HepG2 (cell line): ENCODE results near the gene GDF9. TPM values are rescaled to one million over a fixed set of nuclear protein-coding genes. Genes with fewer than 3 reads are reported as not detected.

ENCODE experiments used
- ATAC-seq: fragments of 200-7000 bp; cut with Tn5 transposase; 3 replicates; pipeline ENCODE4 v1.9.1; 2020; ENCODE audit warnings: mild to moderate bottlenecking, moderate library complexity
- BruUV-seq: library from RNA; stranded (reverse); fragments of 400-500 nt; replicated peaks from 2 replicates; lab custom pipeline; 2021; lab: Mats Ljungman, UMichigan
- CTCF ChIA-PET: fragments of 300-600 bp; formaldehyde crosslinking; extraction: SDS; loops from one replicate; lab custom pipeline; 2021; ENCODE audit warnings: low total read pairs, inconsistent platforms, low intra/inter-chr PET ratio; lab: Yijun Ruan, JAX
- POLR2A ChIA-PET: fragments of 350-600 bp; sonication (Branson Sonifier 250); formaldehyde crosslinking; loops from one replicate; lab custom pipeline; 2020; ENCODE audit warnings: antibody characterized with exemption, inconsistent platforms; lab: Yijun Ruan, JAX
- DNase-seq: peaks from one replicate; pipeline ENCODE4 v3.0.0-alpha.2; 2015; ENCODE audit warnings: low spot score
- FAIRE-seq: peaks from 3 replicates; lab custom pipeline; 2011; peaks lifted over from hg19 to GRCh38; lab: Jason Lieb, UNC
- H2AFZ ChIP-seq: one replicate; pipeline ENCODE4 v1.6.1; 2011; ENCODE audit warnings: low read length, inconsistent platforms
- H3K27ac ChIP-seq: fragments of 300-600 bp; 3 replicates; pipeline ENCODE4 v1.8.0; 2011; ENCODE audit warnings: mixed run types, mild to moderate bottlenecking, mixed read lengths, low read length, inconsistent platforms; ENCODE audit not compliant: insufficient read depth; ENCODE audit errors: extremely low read length
- H3K27me3 ChIP-seq, 2 experiments: fragments of 200-600 bp in 1 of 2; 2 replicates in 1 of 2; 3 replicates in 1 of 2; pipeline versions ENCODE4 v1.6.0 to v1.8.0; 2011; ENCODE audit warnings: low read length in 2 of 2, mild to moderate bottlenecking in 2 of 2, moderate library complexity in 2 of 2, inconsistent platforms in 1 of 2; ENCODE audit not compliant: insufficient read depth in 2 of 2, control insufficient read depth in 1 of 2
- H3K36me3 ChIP-seq, 2 experiments: fragments of 200-600 bp in 1 of 2; replicated peaks in 1 of 2; 2 replicates in 1 of 2; 3 replicates in 1 of 2; pipeline versions ENCODE4 v1.5.1 to v1.8.0; 2011; ENCODE audit warnings: low read length in 2 of 2, inconsistent platforms in 1 of 2; ENCODE audit not compliant: insufficient read depth in 2 of 2, control insufficient read depth in 1 of 2
- H3K4me1 ChIP-seq: 2 replicates; pipeline ENCODE4 v1.5.1; 2012; ENCODE audit warnings: low read length, inconsistent platforms; ENCODE audit not compliant: insufficient read depth
- H3K4me2 ChIP-seq: 2 replicates; pipeline ENCODE4 v1.6.0; 2011; ENCODE audit warnings: low read depth, low read length, inconsistent platforms
- H3K4me3 ChIP-seq, 3 experiments: fragments of 200-600 bp in 1 of 3; sonication (generic), shearing (Covaris generic) in 1 of 3; replicated peaks in 1 of 3; 2 replicates each; pipeline ENCODE4 v1.5.1; 2011 to 2016; ENCODE audit warnings: low read length in 3 of 3, inconsistent platforms in 2 of 3, low read depth in 2 of 3, mild to moderate bottlenecking in 2 of 3, control low read depth in 1 of 3, mixed read lengths in 1 of 3; ENCODE audit not compliant: insufficient read depth in 1 of 3
- H3K79me2 ChIP-seq: one replicate; pipeline ENCODE4 v1.6.1; 2011; ENCODE audit warnings: low read length, inconsistent platforms; ENCODE audit not compliant: insufficient read depth
- H3K9ac ChIP-seq: 2 replicates; pipeline ENCODE4 v1.6.0; 2011; ENCODE audit warnings: mild to moderate bottlenecking, low read depth, low read length, inconsistent platforms; ENCODE audit not compliant: insufficient read depth
- H3K9me3 ChIP-seq: 2 replicates; pipeline ENCODE4 v1.5.1; 2012; ENCODE audit warnings: mild to moderate bottlenecking, low read length
- H4K20me1 ChIP-seq: 2 replicates; pipeline ENCODE4 v1.6.0; 2011; ENCODE audit warnings: inconsistent platforms, mild to moderate bottlenecking, low read length, moderate library complexity; ENCODE audit not compliant: insufficient read depth
- CREM ChIP-seq, 2 experiments: sonication (generic) in 1 of 2; formaldehyde crosslinking in 1 of 2; IDR thresholded peaks; 2 replicates each; pipeline versions ENCODE4 v1.4.0 to v1.6.1; 2016 to 2020; ENCODE audit warnings: antibody characterized with exemption in 1 of 2, mild to moderate bottlenecking in 1 of 2, missing genetic modification reagents in 1 of 2
- HNF4G ChIP-seq, 2 experiments: sonication (generic) in 1 of 2; formaldehyde crosslinking in 1 of 2; IDR thresholded peaks; 2 replicates each; pipeline versions ENCODE4 v1.4.0 to v1.6.1; 2011 to 2020; ENCODE audit warnings: borderline replicate concordance in 2 of 2, low read depth in 2 of 2, mild to moderate bottlenecking in 2 of 2, low read length in 1 of 2, missing genetic modification reagents in 1 of 2, moderate library complexity in 1 of 2
- IRX3 ChIP-seq: sonication (generic); formaldehyde crosslinking; IDR thresholded peaks from 2 replicates; pipeline ENCODE4 v1.8.1; 2023; ENCODE audit warnings: mild to moderate bottlenecking, low read depth, missing genetic modification reagents, borderline replicate concordance
- JUN ChIP-seq: sonication (generic); formaldehyde crosslinking; IDR thresholded peaks from 2 replicates; pipeline ENCODE4 v1.4.0; 2020; ENCODE audit warnings: mild to moderate bottlenecking, missing genetic modification reagents
- MATR3 ChIP-seq: sonication (generic); formaldehyde crosslinking; IDR thresholded peaks from 2 replicates; pipeline ENCODE4 v1.4.0; 2020; ENCODE audit warnings: missing genetic modification reagents
- MXI1 ChIP-seq: IDR thresholded peaks from 3 replicates; pipeline ENCODE4 v1.6.1; 2012; ENCODE audit warnings: low read depth, low read length, inconsistent platforms, borderline replicate concordance
- PHF5A ChIP-seq: IDR thresholded peaks from one replicate; pipeline ENCODE4 v1.6.1; 2018; ENCODE audit warnings: low read depth, missing genetic modification reagents; ENCODE audit not compliant: unreplicated experiment
- POLR2G ChIP-seq: fragments of 200-400 bp; formaldehyde crosslinking; IDR thresholded peaks from 2 replicates; pipeline ENCODE4 v1.6.1; 2018; ENCODE audit warnings: mild to moderate bottlenecking, low read depth, low read length, moderate library complexity
- SIX1 ChIP-seq: sonication (generic); formaldehyde crosslinking; IDR thresholded peaks from 2 replicates; pipeline ENCODE4 v1.4.0; 2020; ENCODE audit warnings: missing genetic modification reagents, borderline replicate concordance
- ZNF660 ChIP-seq: sonication (generic); formaldehyde crosslinking; IDR thresholded peaks from 2 replicates; pipeline ENCODE4 v1.5.1; 2020; ENCODE audit warnings: mild to moderate bottlenecking, low read depth, missing genetic modification reagents, borderline replicate concordance
- ZNF766 ChIP-seq: sonication (generic); formaldehyde crosslinking; IDR thresholded peaks from 2 replicates; pipeline ENCODE4 v1.5.0; 2020; ENCODE audit warnings: missing genetic modification reagents, borderline replicate concordance
- WGBS: methylation state at CpG from one replicate; pipeline ENCODE4 v1.1.6; 2017; ENCODE audit warnings: low lambda C conversion rate; 5-methylcytosine and 5-hydroxymethylcytosine counted together
- in situ Hi-C: cut with HindIII; loops from 2 replicates; pipeline ENCODE4 v1.10.0; 2017; ENCODE audit warnings: low pct_unique_long_range_greater_than_20kb; ENCODE audit not compliant: extremely low pct_ligation_motif_present
- intact Hi-C: fragments of 100-400 bp; cut with micrococcal nuclease; formaldehyde crosslinking; loops from one replicate; pipeline ENCODE4 v1.10.0; 2022; ENCODE audit not compliant: unreplicated experiment
- polyA plus RNA-seq, 8 experiments: library from polyadenylated mRNA; depleted of rRNA in 3 of 8; stranded (reverse) in 7 of 8; unstranded in 1 of 8; fragments of >200 nt; fragmentation: Illumina TruSeq in 4 of 8; extraction: Trizol in 4 of 8; gene quantifications; 2 replicates each; pipeline versions ENCODE4 v1.2.1 to v1.2.3, GENCODE V29; 2011 to 2016; ENCODE audit warnings: low read depth in 4 of 8, missing spikeins in 1 of 8, mixed read lengths in 1 of 8; ENCODE audit not compliant: insufficient read depth in 1 of 8
- total RNA-seq, 5 experiments: library from RNA; depleted of rRNA; stranded (reverse); fragments of >200 nt; fragmentation: Illumina TruSeq; extraction: Trizol; gene quantifications; 2 replicates each; pipeline ENCODE4 v1.2.3, GENCODE V29; 2016; ENCODE audit warnings: low read depth in 1 of 5
- TF ChIP-seq, protein P1 (sequence below): sonication (generic); formaldehyde crosslinking; IDR thresholded peaks from 2 replicates; pipeline ENCODE4 v1.4.0; 2020; ENCODE audit warnings: low read depth, missing genetic modification reagents
- TF ChIP-seq, protein P2 (sequence below): sonication (generic); formaldehyde crosslinking; IDR thresholded peaks from 2 replicates; pipeline ENCODE4 v1.4.0; 2020; ENCODE audit warnings: mild to moderate bottlenecking, missing genetic modification reagents

GDF9 gene
- total and polyA plus RNA-seq, 2 of the 13 experiments (the other 11 are each of a cell fraction or from before 2014, with no cell fraction given) = 0.33 to 0.38 TPM

DNA sequence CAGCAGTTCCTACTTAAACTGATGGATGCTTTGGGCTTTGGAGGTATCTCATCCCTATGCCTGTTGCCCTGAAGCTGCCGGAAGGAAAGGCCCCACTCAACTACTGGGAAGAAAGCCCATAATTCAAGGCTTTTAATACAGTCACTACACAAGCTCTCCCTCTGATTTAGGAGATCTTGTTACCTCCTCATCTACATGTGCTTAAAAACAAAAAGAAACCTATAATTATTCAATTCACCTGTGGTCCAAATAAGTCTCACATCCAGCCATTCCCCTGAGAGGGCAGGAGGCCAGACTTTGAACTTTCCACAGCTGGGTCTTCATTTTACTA lies 6.5 kb upstream of the GDF9 start (continued):
- TF ChIP-seq PHF5A (CRISPR knock-in tag) = peak; percentile 1
- no peak for TF ChIP-seq IRX3
- 0 out of 2 replicates have a peak, but pooled peaks have one; percentile 38 for TF ChIP-seq ZNF766 (CRISPR knock-in tag)
- TF ChIP-seq SIX1 (CRISPR knock-in tag) = 0 out of 2 replicates have a peak, but pooled peaks have one; percentile 25
- TF ChIP-seq HNF4G (IDR thresholded peaks at IDR 0.05; ENCODE audit: borderline replicate concordance, low read depth, low read length) = peak; percentile 11; the same call in 1 of the 2 replicates
- no peak for TF ChIP-seq HNF4G (CRISPR knock-in tag; IDR thresholded peaks at IDR 0.05; ENCODE audit: borderline replicate concordance, low read depth)
- TF ChIP-seq, all 625 proteins: peak for 10

DNA sequence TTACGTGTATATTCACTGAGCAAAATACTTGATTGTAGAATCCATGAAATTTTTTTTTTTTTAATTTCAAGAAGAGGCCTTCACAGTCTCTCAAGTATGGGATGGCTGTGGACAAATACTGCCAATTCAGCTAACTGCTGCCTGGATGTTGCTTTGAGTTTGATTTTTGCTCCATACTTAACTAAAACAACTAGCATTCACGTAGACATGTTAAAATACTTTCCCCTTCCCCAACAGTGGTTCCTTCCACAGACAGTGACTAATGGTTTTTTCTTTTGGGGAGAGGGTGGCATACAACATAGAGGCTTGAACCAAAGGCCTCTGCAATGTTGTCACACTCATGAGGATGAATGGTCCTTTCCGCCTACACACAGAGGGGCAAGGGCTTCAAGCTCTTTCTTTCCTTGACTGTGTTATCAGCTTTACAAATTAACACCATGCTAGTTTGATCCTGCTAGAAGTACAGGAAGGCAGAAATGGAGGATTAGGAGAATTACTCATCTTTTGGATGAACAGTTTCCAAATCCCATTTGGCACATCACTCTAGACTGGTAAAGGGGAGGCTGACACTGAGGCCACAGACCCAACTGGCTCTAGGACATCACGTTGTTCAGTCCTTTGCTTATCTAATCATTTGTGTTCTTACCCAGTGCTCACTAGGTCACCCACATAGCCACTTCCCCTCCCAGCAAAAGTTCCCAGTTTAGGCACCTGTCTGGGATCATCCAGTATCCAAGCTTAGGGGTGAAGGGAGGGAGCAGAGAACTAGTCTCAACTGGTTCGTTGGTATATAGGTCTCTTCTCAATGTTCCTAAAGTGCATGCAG lies 5.4 kb upstream of the GDF9 start:
- no peak overlapping the region; a peak in 1 of 6 replicates for H3K4me3 ChIP-seq
- TF ChIP-seq MXI1 = no peak
- TF ChIP-seq POLR2G = peak; percentile 49
- TF ChIP-seq JUN = no peak
- TF ChIP-seq CREM (IDR thresholded peaks at IDR 0.05) = no peak
- TF ChIP-seq CREM (CRISPR knock-in tag; IDR thresholded peaks at IDR 0.05) = no peak
- no peak for TF ChIP-seq ZNF660 (CRISPR knock-in tag)
- TF ChIP-seq, protein P1, sequence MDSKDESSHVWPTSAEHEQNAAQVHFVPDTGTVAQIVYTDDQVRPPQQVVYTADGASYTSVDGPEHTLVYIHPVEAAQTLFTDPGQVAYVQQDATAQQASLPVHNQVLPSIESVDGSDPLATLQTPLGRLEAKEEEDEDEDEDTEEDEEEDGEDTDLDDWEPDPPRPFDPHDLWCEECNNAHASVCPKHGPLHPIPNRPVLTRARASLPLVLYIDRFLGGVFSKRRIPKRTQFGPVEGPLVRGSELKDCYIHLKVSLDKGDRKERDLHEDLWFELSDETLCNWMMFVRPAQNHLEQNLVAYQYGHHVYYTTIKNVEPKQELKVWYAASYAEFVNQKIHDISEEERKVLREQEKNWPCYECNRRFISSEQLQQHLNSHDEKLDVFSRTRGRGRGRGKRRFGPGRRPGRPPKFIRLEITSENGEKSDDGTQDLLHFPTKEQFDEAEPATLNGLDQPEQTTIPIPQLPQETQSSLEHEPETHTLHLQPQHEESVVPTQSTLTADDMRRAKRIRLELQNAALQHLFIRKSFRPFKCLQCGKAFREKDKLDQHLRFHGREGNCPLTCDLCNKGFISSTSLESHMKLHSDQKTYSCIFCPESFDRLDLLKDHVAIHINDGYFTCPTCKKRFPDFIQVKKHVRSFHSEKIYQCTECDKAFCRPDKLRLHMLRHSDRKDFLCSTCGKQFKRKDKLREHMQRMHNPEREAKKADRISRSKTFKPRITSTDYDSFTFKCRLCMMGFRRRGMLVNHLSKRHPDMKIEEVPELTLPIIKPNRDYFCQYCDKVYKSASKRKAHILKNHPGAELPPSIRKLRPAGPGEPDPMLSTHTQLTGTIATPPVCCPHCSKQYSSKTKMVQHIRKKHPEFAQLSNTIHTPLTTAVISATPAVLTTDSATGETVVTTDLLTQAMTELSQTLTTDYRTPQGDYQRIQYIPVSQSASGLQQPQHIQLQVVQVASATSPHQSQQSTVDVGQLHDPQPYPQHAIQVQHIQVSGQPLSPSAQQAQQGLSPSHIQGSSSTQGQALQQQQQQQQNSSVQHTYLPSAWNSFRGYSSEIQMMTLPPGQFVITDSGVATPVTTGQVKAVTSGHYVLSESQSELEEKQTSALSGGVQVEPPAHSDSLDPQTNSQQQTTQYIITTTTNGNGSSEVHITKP (CRISPR knock-in tag) = no peak
- no peak for TF ChIP-seq MATR3
- TF ChIP-seq, protein P2, sequence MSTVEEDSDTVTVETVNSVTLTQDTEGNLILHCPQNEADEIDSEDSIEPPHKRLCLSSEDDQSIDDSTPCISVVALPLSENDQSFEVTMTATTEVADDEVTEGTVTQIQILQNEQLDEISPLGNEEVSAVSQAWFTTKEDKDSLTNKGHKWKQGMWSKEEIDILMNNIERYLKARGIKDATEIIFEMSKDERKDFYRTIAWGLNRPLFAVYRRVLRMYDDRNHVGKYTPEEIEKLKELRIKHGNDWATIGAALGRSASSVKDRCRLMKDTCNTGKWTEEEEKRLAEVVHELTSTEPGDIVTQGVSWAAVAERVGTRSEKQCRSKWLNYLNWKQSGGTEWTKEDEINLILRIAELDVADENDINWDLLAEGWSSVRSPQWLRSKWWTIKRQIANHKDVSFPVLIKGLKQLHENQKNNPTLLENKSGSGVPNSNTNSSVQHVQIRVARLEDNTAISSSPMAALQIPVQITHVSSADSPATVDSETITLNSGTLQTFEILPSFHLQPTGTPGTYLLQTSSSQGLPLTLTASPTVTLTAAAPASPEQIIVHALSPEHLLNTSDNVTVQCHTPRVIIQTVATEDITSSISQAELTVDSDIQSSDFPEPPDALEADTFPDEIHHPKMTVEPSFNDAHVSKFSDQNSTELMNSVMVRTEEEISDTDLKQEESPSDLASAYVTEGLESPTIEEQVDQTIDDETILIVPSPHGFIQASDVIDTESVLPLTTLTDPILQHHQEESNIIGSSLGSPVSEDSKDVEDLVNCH (CRISPR knock-in tag) = 0 out of 2 replicates have a peak, but pooled peaks have one; percentile 63

More for the DNA sequence above, 5.4 kb upstream of the GDF9 start:
- intact Hi-C loops = no loop called here
- ChIA-PET POLR2A (interaction anchor here (1.2 to 8.7 kb wide), 7 partner anchors 21 to 117 kb away, joined by 3 to 91 read pairs (median 5); partner anchors contain the start of gene SHROOM1), CTCF (no interaction called here)
- Histone ChIP-seq H3K79me2 (peaks cover 27% of the 10 kb centered on the region), H3K4me2 (peak overlapping the region; percentile 80; the same call in 1 of the 2 replicates), H3K9ac (peak overlapping the region; percentile 67), H4K20me1 (no peaks in the 10 kb centered on the region), H2AFZ (no peak overlapping the region), H3K27ac (peak overlapping the region; percentile 95), H3K36me3 (peaks cover 0 to 25% of the 10 kb centered on the region in 2 experiments; a peak in 3 of 5 replicates), H3K9me3 (no peaks in the 10 kb centered on the region), H3K27me3 (no peaks in the 10 kb centered on the region; a peak in 1 of 5 replicates), H3K4me1 (peaks cover 84% of the 10 kb centered on the region)
- FAIRE-seq (no peak), ATAC-seq (no peak), DNase-seq (no peak)
- in situ Hi-C loops = loop anchor here (5.0 kb wide), 1 partner anchor 39 kb away; the partner anchor contains the start of gene SHROOM1
- no TSS peak for BruUV-seq
- WGBS = 89% methylated on average over 5 of the region's 5 CpGs
